Naive thymus-derived CD8-positive, alpha-beta T cell (primary cell): Measurements from ENCODE around the gene DEFB115. TPM values are rescaled to one million over a fixed set of nuclear protein-coding genes. Genes with fewer than 3 reads are reported as not detected.

Experiments used
- polyA plus RNA-seq, 3 donors: library from polyadenylated mRNA; unstranded; fragments of 300-500 nt; fragmentation: Illumina TruSeq; gene quantifications; one replicate each; pipeline ENCODE4 v1.2.3, GENCODE V29; 2021
- total RNA-seq, 8 experiments: library from RNA in 2 of 8; stranded (reverse) in 2 of 8; gene quantifications; one replicate each; pipeline ENCODE4 v1.2.3 and lab custom pipeline; 2021 to 2026

The DEFB115 gene
- total and polyA plus RNA-seq, 5 experiments from 2014 or later = not detected

Other genes starting within 250 kb of the DEFB115 start
- gene DEFB116, start 50.9 kb downstream of the DEFB115 start, total RNA-seq = not detected
- not detected for gene DEFB116, start 50.9 kb downstream of the DEFB115 start, polyA plus RNA-seq
- not detected for gene DEFB118, start 110.9 kb downstream of the DEFB115 start, total RNA-seq
- gene DEFB118, start 110.9 kb downstream of the DEFB115 start, polyA plus RNA-seq = not detected
- not detected for gene DEFB119, start 132.9 kb downstream of the DEFB115 start, total RNA-seq
- not detected for gene DEFB119, start 132.9 kb downstream of the DEFB115 start, polyA plus RNA-seq
- not detected for gene DEFB121, start 148.6 kb downstream of the DEFB115 start, total RNA-seq
- not detected for gene DEFB121, start 148.6 kb downstream of the DEFB115 start, polyA plus RNA-seq
- not detected for gene DEFB123, start 183.0 kb downstream of the DEFB115 start, total RNA-seq
- gene DEFB123, start 183.0 kb downstream of the DEFB115 start, polyA plus RNA-seq = not detected
- not detected for gene DEFB124, start 217.5 kb downstream of the DEFB115 start, total RNA-seq
- not detected for gene DEFB124, start 217.5 kb downstream of the DEFB115 start, polyA plus RNA-seq
- not detected for gene REM1, start 217.6 kb downstream of the DEFB115 start, total RNA-seq
- not detected for gene REM1, start 217.6 kb downstream of the DEFB115 start, polyA plus RNA-seq